Glomerular endothelial cell (primary cell): ENCODE results near the gene UGT2B17. TPM values are rescaled to one million over a fixed set of nuclear protein-coding genes. Genes with fewer than 3 reads are reported as not detected.

Experiments
- DNase-seq: peaks from one replicate; pipeline ENCODE4 v3.0.0-alpha.2; 2011; ENCODE audit warnings: low read depth, low spot score; ENCODE audit errors: extremely low read depth
- total RNA-seq: library from RNA; depleted of rRNA; stranded (reverse); fragments of >200 nt; gene quantifications from 2 replicates; pipeline ENCODE4 v1.2.3, GENCODE V29; 2015

UGT2B17 gene
- total RNA-seq, 1 donor from 2014 or later = not detected

DNA sequence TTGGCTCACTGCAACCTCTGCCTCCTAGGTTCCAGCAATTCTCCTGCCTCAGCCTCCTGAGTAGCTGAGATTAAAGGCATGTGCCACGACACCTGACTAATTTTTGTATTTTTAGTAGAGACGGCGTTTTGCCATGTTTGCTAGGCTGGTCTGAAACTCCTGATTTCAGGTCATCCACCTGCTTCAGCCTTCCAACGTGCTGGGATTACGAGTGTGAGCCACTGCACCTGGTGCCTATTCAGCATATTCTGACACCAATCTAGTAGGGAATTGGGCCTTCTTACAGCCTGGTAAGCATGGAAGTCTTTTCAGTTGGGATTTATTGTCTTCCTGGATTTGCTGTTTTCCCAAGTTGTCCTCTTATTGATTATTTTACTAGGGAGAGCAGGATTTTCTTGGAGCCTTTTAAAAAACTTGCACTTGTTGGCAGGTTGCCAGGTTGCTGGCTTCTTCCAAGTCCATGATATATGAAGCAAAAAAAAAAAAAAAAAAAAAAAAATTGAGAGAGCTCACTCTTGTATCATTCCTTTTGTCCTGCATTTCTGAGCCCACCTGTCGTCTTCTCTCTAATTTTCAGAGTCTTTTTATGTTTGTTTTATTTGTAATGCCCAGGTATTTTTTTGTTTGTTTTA is 85.2 kb downstream of the UGT2B17 start:
- no peak for DNase-seq

DNA sequence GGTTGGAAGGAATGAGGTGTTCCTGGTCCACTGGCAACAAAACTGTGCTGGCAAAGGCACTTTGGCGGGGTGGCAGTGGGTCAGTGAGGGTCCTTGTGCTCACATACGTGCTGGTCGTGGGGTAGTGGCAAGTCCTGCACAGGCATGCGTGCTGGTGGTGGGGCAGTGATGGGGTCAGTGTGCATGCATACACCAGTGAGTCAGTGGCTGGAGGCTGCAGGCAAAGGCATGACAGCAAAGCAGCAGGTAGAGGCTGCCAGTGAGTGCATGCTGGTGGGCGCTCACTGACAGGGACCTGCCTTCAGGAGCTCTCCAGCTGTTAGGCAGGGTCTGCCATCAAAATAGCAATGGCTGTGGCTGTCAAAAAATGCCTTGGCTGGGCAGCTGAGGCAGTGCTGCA is 86.8 kb downstream of the UGT2B17 start:
- DNase-seq = no peak

Other genes starting within 250 kb of the UGT2B17 start
- 34.7 and 50.1 TPM in 2 replicates for gene YTHDC1, start 226.2 kb downstream of the UGT2B17 start, total RNA-seq
- not detected in 2 replicates for gene TMPRSS11E, start 128.9 kb downstream of the UGT2B17 start, total RNA-seq
- not detected in 2 replicates for gene UGT2B15, start 94.3 kb upstream of the UGT2B17 start, total RNA-seq
- gene UGT2B10, start 239.7 kb upstream of the UGT2B17 start, total RNA-seq = not detected in 2 replicates